ENCODE results near the gene ACSM2B.
"Not testable (repeated sequence)": the region's sequence is repeated elsewhere in the genome, so short reads cannot be mapped to it uniquely, and the experiment has no call there.

ACSM2B gene

GRCh38 chr16:20569117-20569651 is 7.0 kb downstream of the ACSM2B start:
- not testable (repeated sequence) for H3K27me3 Mint-ChIP-seq; H3K36me3 Mint-ChIP-seq (ENCODE audit: low read depth); H3K4me1 Mint-ChIP-seq; ATAC-seq; DNase-seq; H3K27ac Mint-ChIP-seq; H3K9me3 Mint-ChIP-seq; H3K4me3 Mint-ChIP-seq

GRCh38 chr16:20568404-20568803 is 7.8 kb downstream of the ACSM2B start:
- no peak for DNase-seq
- no peak for ATAC-seq
- peaks cover 2% of the 10 kb centered on the region for H3K27me3 Mint-ChIP-seq
- H3K4me3 Mint-ChIP-seq, result no peak overlapping the region
- H3K9me3 Mint-ChIP-seq, result peaks cover 3% of the 10 kb centered on the region
- H3K27ac Mint-ChIP-seq, result no peak overlapping the region
- H3K4me1 Mint-ChIP-seq, result no peaks in the 10 kb centered on the region
- H3K36me3 Mint-ChIP-seq (ENCODE audit: low read depth), result no peaks in the 10 kb centered on the region

DNA sequence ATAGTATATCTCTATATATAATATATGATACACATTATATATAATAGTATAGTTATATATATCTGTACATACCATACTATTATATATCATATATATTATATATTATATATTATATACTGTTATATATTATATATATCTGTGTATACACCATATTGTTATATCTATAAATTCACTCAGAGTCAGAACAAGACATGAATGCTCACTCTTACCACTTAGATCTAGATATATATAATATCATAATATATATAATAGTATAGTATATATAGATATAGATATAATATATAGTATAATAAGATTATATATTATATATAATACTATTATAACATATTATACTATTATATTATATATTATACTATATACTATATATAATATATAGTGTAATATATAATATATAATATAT is 9.3 kb downstream of the ACSM2B start:
- H3K4me3 Mint-ChIP-seq, result no peak overlapping the region
- peaks cover 3% of the 10 kb centered on the region for H3K9me3 Mint-ChIP-seq
- ATAC-seq (no peak), DNase-seq (no peak)
- H3K4me1 Mint-ChIP-seq, result no peaks in the 10 kb centered on the region
- no peak overlapping the region for H3K27ac Mint-ChIP-seq
- H3K27me3 Mint-ChIP-seq, result peaks cover 2% of the 10 kb centered on the region
- H3K36me3 Mint-ChIP-seq (ENCODE audit: low read depth), result peaks cover 1% of the 10 kb centered on the region

GRCh38 chr16:20565334-20565733 is 10.8 kb downstream of the ACSM2B start:
- H3K4me1 Mint-ChIP-seq; H3K27ac Mint-ChIP-seq; H3K9me3 Mint-ChIP-seq; ATAC-seq; H3K27me3 Mint-ChIP-seq; DNase-seq; H3K4me3 Mint-ChIP-seq; H3K36me3 Mint-ChIP-seq (ENCODE audit: low read depth): not testable (repeated sequence)

DNA sequence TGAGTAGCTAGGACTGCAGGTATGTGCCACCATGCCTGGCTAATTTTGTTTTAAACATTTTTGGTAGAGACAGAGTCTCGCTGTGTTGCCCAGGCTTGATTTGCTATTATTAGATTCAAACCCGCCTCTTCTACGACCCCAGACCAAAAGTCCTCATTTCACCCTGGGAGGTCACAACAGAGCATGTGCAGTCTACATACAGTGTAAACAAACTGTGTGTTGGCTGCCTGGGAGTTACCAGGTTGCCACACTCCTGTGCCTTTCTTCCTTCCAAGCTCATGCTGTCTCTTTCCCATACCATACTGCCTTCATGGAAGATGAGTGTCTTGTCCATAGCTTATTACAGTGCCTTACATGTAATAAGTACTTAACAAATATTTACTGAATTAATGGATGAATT is 11.9 kb downstream of the ACSM2B start:
- H3K4me3 Mint-ChIP-seq; ATAC-seq; H3K27me3 Mint-ChIP-seq; H3K27ac Mint-ChIP-seq; H3K36me3 Mint-ChIP-seq (ENCODE audit: low read depth); H3K9me3 Mint-ChIP-seq; H3K4me1 Mint-ChIP-seq; DNase-seq: not testable (repeated sequence)

GRCh38 chr16:20555628-20556027 is 20.5 kb downstream of the ACSM2B start:
- not testable (repeated sequence) for H3K9me3 Mint-ChIP-seq; DNase-seq; H3K27me3 Mint-ChIP-seq; H3K27ac Mint-ChIP-seq; H3K4me1 Mint-ChIP-seq; H3K36me3 Mint-ChIP-seq (ENCODE audit: low read depth); H3K4me3 Mint-ChIP-seq; ATAC-seq

- not testable (repeated sequence) for H3K9me3 Mint-ChIP-seq; H3K4me1 Mint-ChIP-seq; DNase-seq; ATAC-seq; H3K27me3 Mint-ChIP-seq; H3K4me3 Mint-ChIP-seq; H3K36me3 Mint-ChIP-seq (ENCODE audit: low read depth); H3K27ac Mint-ChIP-seq
These were observed 21.5 kb downstream of the ACSM2B start for GRCh38 chr16:20554689-20555088.

DNA sequence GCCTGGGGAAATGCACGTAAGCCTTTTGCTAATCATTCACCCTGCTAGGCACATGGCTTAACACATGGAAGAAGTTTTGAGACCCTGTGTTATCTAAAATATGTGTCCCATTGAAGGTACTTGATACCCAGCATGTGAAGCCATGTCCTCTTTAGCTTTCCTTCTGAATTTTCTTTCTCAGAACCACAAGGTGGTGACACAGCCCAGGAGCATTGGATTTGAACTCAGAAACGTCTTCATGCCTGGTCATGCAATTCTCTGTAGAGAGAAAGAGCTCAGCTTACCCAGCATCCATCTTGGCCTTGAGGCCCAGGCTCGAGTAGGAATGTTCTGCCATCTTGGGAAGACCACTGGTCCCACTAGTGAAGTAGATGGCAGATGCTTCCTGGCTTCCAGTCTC is 22.7 kb downstream of the ACSM2B start:
- H3K27me3 Mint-ChIP-seq; H3K4me3 Mint-ChIP-seq; DNase-seq; H3K4me1 Mint-ChIP-seq; H3K36me3 Mint-ChIP-seq (ENCODE audit: low read depth); H3K9me3 Mint-ChIP-seq; H3K27ac Mint-ChIP-seq; ATAC-seq: not testable (repeated sequence)

DNA sequence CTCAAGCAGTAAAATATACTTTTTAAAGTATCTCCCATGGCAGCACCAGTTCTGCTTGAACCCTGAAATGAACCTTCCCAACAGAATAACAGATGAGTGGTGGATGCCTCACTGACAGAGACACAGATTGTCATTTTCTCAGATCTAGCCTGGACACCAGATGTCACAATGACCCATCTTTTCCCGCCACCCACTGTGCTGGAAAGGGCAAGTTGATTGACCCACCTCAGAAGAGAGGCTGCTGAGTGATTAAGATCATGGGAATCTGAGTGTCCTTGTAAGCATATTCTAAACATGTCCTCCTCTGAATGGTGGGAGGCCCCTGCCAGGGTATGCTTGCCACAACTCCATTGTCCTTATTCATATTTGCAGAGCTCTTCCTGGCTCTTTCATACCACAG is 29.2 kb downstream of the ACSM2B start:
- H3K4me3 Mint-ChIP-seq; H3K36me3 Mint-ChIP-seq (ENCODE audit: low read depth); ATAC-seq; H3K4me1 Mint-ChIP-seq; H3K27ac Mint-ChIP-seq; H3K9me3 Mint-ChIP-seq; DNase-seq; H3K27me3 Mint-ChIP-seq: not testable (repeated sequence)

- not testable (repeated sequence) for H3K27me3 Mint-ChIP-seq; ATAC-seq; H3K27ac Mint-ChIP-seq; H3K9me3 Mint-ChIP-seq; H3K4me3 Mint-ChIP-seq; H3K4me1 Mint-ChIP-seq; DNase-seq; H3K36me3 Mint-ChIP-seq (ENCODE audit: low read depth)
These were observed 29.8 kb downstream of the ACSM2B start for GRCh38 chr16:20546278-20546853.

DNA sequence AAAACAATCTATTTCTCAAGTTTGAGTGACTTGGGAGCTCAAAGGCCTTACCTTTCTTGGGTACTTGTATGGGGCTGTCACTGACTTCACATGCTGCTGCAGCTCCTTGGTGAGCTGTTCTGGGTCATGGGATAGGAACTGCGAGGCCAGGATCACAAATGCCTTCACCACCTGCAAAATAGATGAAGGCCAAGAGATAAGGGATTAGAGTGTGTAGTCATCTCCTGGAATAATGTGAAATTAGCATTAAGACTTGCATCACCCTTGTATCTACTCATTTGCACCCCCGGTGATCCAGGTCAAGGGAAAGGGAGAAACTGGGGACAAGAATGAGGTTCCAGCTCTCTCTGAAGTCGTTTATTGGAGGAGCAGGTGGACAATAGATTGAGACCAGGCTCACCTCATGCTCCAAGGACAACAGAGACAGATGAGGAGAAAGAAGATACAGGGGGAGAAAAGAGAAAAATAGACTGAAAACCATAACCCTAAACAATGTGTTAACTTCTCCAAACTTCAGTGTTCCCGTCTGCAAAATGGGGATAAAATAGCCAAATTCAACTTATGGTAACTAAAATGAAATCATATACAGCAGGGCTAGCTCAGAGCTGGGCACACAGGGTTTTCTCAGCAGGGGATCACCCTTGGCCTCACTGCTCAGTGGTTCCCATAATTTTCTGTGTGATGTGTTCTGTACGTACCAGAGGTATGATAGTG is 35.4 kb downstream of the ACSM2B start:
- ATAC-seq; H3K27ac Mint-ChIP-seq; H3K9me3 Mint-ChIP-seq; H3K36me3 Mint-ChIP-seq (ENCODE audit: low read depth); H3K4me3 Mint-ChIP-seq; H3K4me1 Mint-ChIP-seq; DNase-seq: not testable (repeated sequence)
- H3K27me3 Mint-ChIP-seq, result peaks cover 11% of the 10 kb centered on the region

GRCh38 chr16:20538687-20539086 is 37.5 kb downstream of the ACSM2B start:
- H3K4me3 Mint-ChIP-seq, result no peak overlapping the region

GRCh38 chr16:20538181-20538580 is 38.0 kb downstream of the ACSM2B start:
- peaks cover 3% of the 10 kb centered on the region for H3K9me3 Mint-ChIP-seq
- H3K36me3 Mint-ChIP-seq (ENCODE audit: low read depth), result no peaks in the 10 kb centered on the region
- no peak overlapping the region for H3K27ac Mint-ChIP-seq
- ATAC-seq, result no peak
- H3K27me3 Mint-ChIP-seq, result peaks cover 11% of the 10 kb centered on the region
- H3K4me3 Mint-ChIP-seq, result no peak overlapping the region
- H3K4me1 Mint-ChIP-seq, result no peaks in the 10 kb centered on the region
- no peak for DNase-seq

More at GRCh38 chr16:20538687-20539086, 37.5 kb downstream of the ACSM2B start:
- Mint-ChIP-seq H3K27me3 (peaks cover 11% of the 10 kb centered on the region), H3K27ac (no peak overlapping the region), H3K4me1 (no peaks in the 10 kb centered on the region), H3K9me3 (peaks cover 3% of the 10 kb centered on the region), H3K36me3 (ENCODE audit: low read depth) (no peaks in the 10 kb centered on the region)
- ATAC-seq (no peak), DNase-seq (no peak)

DNA sequence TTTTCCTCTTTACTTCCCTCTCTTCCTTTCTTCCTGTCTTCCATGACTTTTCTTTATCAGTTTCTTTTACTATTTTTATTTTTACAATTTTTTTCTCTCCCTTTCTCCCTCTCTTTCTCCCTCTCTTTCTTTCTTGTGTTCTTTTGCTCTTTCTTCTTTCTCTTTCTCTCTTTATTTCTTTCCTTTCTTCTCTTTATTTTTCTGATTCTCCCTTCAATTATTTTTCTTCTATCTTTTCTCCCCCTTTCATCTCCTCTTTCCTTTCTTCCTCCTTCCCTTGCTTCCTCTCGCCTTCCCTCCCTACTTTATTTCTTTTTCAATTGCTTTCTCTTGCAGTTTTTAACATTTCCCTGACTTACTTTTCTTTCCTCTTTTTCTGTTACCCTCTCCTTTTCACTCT is 39.5 kb downstream of the ACSM2B start:
- not testable (repeated sequence) for ATAC-seq; H3K9me3 Mint-ChIP-seq; H3K27ac Mint-ChIP-seq; DNase-seq; H3K36me3 Mint-ChIP-seq (ENCODE audit: low read depth); H3K4me3 Mint-ChIP-seq; H3K4me1 Mint-ChIP-seq; H3K27me3 Mint-ChIP-seq

- H3K4me3 Mint-ChIP-seq; H3K9me3 Mint-ChIP-seq; DNase-seq; H3K36me3 Mint-ChIP-seq (ENCODE audit: low read depth); H3K27me3 Mint-ChIP-seq; H3K4me1 Mint-ChIP-seq; ATAC-seq; H3K27ac Mint-ChIP-seq: not testable (repeated sequence)
These were observed 43.8 kb downstream of the ACSM2B start for GRCh38 chr16:20532284-20532792.
